22Rv1 (cell line): ENCODE data around the gene NFIA.

Experiments
- ZFX ChIP-seq: fragments of 450-650 bp; IDR thresholded peaks from 2 replicates; pipeline ENCODE4 v1.6.1; 2017; ENCODE audit warnings: antibody characterized with exemption, borderline replicate concordance
- TF ChIP-seq, protein P1 (sequence below): fragments of 450-650 bp; IDR thresholded peaks from 2 replicates; pipeline ENCODE4 v1.5.1; 2017; ENCODE audit warnings: mild to moderate bottlenecking

DNA sequence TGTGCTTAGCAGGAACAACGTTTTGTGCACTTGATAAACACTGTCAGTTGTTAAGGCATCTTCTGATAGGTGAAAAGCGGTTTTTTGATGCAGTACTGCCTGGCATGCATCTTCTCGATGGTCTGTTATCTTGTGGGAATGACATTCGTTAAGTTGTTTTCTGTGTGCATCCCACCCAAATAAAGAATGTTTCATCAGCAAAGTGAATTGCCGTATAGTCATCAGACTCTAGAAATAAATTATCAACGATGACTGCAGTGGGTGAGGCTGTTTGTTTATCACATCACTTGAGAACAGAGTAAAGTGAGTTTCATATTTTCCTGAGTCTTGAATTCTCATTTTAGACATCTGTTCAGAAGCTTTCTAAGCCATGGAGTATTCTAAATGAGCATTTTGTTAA is 34.1 kb downstream of the NFIA start:
- TF ChIP-seq, protein P1, sequence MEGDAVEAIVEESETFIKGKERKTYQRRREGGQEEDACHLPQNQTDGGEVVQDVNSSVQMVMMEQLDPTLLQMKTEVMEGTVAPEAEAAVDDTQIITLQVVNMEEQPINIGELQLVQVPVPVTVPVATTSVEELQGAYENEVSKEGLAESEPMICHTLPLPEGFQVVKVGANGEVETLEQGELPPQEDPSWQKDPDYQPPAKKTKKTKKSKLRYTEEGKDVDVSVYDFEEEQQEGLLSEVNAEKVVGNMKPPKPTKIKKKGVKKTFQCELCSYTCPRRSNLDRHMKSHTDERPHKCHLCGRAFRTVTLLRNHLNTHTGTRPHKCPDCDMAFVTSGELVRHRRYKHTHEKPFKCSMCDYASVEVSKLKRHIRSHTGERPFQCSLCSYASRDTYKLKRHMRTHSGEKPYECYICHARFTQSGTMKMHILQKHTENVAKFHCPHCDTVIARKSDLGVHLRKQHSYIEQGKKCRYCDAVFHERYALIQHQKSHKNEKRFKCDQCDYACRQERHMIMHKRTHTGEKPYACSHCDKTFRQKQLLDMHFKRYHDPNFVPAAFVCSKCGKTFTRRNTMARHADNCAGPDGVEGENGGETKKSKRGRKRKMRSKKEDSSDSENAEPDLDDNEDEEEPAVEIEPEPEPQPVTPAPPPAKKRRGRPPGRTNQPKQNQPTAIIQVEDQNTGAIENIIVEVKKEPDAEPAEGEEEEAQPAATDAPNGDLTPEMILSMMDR: no peak
- TF ChIP-seq ZFX: no peak
